Heart right ventricle (tissue), 16 donors: ENCODE data around the gene BTBD19. TPM values are rescaled to one million over a fixed set of nuclear protein-coding genes. Genes with fewer than 3 reads are reported as not detected.
"Not testable (repeated sequence)": the region's sequence is repeated elsewhere in the genome, so short reads cannot be mapped to it uniquely, and the experiment has no call there.

ENCODE experiments used
- ATAC-seq, 8 donors: fragments of 200-7000 bp; cut with Tn5 transposase; one replicate each; pipeline ENCODE4 v1.9.1; 2020; ENCODE audit warnings: mild to moderate bottlenecking in 8 of 8, moderate library complexity in 8 of 8, moderate number of reproducible peaks in 1 of 8
- DNase-seq, 2 donors: peaks; one replicate each; pipeline ENCODE4 v3.0.0-alpha.2; 2020
- H3K27ac ChIP-seq, 10 donors: fragments of 200-600 bp; sonication (generic) in 2 of 10; one replicate each; pipeline versions ENCODE4 v1.5.0 to v1.8.0; 2020 to 2022; ENCODE audit warnings: mild to moderate bottlenecking in 3 of 10
- H3K27me3 ChIP-seq, 7 donors: fragments of 200-600 bp; one replicate each; pipeline ENCODE4 v1.8.0; 2021 to 2022; ENCODE audit warnings: mild to moderate bottlenecking in 2 of 7
- H3K36me3 ChIP-seq, 9 donors: fragments of 200-600 bp; sonication (generic) in 1 of 9; one replicate each; pipeline versions ENCODE4 v1.5.0 to v1.8.0; 2020 to 2022; ENCODE audit warnings: mild to moderate bottlenecking in 2 of 9
- H3K4me1 ChIP-seq, 9 donors: fragments of 200-600 bp; sonication (generic) in 1 of 9; one replicate each; pipeline versions ENCODE4 v1.5.0 to v1.8.0; 2020 to 2022; ENCODE audit warnings: mild to moderate bottlenecking in 4 of 9
- H3K4me3 ChIP-seq, 10 donors: fragments of 200-600 bp; sonication (generic) in 2 of 10; one replicate each; pipeline versions ENCODE4 v1.5.0 to v1.8.0; 2020 to 2022; ENCODE audit warnings: mild to moderate bottlenecking in 7 of 10, moderate library complexity in 2 of 10
- H3K9me3 ChIP-seq, 11 donors: fragments of 200-600 bp in 10 of 11; sonication (generic) in 2 of 11; one replicate each; pipeline versions ENCODE4 v1.5.0 to v1.8.0; 2013 to 2022; ENCODE audit warnings: mild to moderate bottlenecking in 2 of 11, control low read depth in 1 of 11, moderate library complexity in 1 of 11
- WGBS, 2 donors: extraction: QIAGEN DNeasy Blood & Tissue Kit; methylation state at CpG; one replicate each; pipeline ENCODE4 v1.1.7; 2013; ENCODE audit warnings: inconsistent platforms in 1 of 2; 5-methylcytosine and 5-hydroxymethylcytosine counted together
- intact Hi-C, 10 donors: fragments of 100-400 bp; cut with DNase I; formaldehyde crosslinking; loops; one replicate each; pipeline versions ENCODE4 v1.11.1 to v1.14.2; 2022
- polyA plus RNA-seq, 2 donors: library from polyadenylated mRNA; stranded (reverse); fragments of 200-250 nt; gene quantifications; one replicate each; pipeline ENCODE4 v1.2.3, GENCODE V29; 2013
- total RNA-seq, 10 donors: library from RNA; stranded (reverse); fragmentation: NEBNext Ultra II Directional in 3 of 10; extraction: Animal tissue kit (Norgen Biotek cat#: 25700) in 3 of 10; gene quantifications; one replicate each; pipeline versions ENCODE4 v1.2.1 to v1.2.4, GENCODE V29; 2021 to 2023
- TF ChIP-seq, protein P1 (sequence below), 9 donors: fragments of 200-600 bp; sonication (generic) in 2 of 9; IDR thresholded peaks; one replicate each; pipeline versions ENCODE4 v1.5.0 to v1.8.0; 2021 to 2022; ENCODE audit warnings: antibody characterized with exemption in 9 of 9, mild to moderate bottlenecking in 5 of 9, moderate library complexity in 1 of 9
- donor health status: Arrhythmogenic right ventricular cardiomyopathy.
- donor health status: ischemic (EF 13 %, LVEDD 7.1; RV severe dilation, severe dysfunction).
- donor health status: healthy with polysubstance abuse.
- donor health status: DM: no; HTN: yes; CAD: no.
- donor health status: DM: no; HTN: no; CAD: no.
- donor health status: ischemic (EF 25% LVEDD 6.9; RV normal size, moderate dysfunction).
- donor health status: ischemic (EF 25% LVEDD 5.7; RV mildly dilated, moderate dysfunction).
- donor health status: healthy.
- donor health status: DM: yes; HTN: yes; CAD: no.
- donor health status: Ischemic cardiomyopathy.
- donor health status: ischemic (EF 35%, LVEDD 5.7; RV mildly dilated, moderate dysfunction).
- donor health status: nonischemic (EF 11% LVEDD 7.7; RV severe dilation, severe dysfunction).
- donor health status: DM: yes; HTN: yes; CAD: no.
- donor health status: PGD.
- donor health status: ischemic (EF 29% LVEDD 5.4; RV normal size, mild dysfunction).
- donor health status: nonischemic (EF 23%, LVEDD 6.1; RV moderate dilation, normal function).

BTBD19 gene
- total and polyA plus RNA-seq, 12 donors, result 1.8 to 12.5 (median 3.2) TPM

DNA sequence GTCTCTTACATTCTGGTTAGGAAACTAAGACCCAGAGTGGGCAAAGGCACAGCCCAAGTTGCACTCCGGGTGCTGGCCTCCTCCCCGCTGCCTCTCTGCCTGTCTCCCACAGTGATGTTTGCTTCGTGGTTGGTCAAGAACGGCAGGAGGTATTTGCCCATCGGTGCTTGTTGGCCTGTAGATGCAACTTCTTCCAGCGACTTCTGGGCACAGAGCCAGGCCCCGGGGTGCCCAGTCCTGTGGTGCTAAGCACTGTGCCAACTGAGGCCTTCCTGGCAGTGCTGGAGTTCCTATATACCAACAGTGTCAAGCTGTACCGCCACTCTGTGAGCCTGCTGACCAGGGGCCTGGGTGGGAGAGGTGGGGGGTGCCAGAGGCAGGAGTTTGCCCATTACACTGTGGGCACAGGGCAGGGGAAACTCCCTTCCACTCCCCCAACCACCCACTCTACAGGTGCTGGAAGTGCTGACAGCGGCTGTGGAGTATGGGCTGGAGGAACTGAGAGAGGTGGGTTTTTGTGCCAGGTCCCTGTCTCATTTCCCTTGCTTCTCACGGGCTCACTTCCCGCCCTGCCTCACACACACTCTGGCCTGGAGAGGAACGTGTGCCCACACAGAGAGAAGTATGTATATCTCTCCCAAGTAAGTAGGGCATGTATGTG is 1.9 kb downstream of the BTBD19 start:
- TF ChIP-seq, protein P1, sequence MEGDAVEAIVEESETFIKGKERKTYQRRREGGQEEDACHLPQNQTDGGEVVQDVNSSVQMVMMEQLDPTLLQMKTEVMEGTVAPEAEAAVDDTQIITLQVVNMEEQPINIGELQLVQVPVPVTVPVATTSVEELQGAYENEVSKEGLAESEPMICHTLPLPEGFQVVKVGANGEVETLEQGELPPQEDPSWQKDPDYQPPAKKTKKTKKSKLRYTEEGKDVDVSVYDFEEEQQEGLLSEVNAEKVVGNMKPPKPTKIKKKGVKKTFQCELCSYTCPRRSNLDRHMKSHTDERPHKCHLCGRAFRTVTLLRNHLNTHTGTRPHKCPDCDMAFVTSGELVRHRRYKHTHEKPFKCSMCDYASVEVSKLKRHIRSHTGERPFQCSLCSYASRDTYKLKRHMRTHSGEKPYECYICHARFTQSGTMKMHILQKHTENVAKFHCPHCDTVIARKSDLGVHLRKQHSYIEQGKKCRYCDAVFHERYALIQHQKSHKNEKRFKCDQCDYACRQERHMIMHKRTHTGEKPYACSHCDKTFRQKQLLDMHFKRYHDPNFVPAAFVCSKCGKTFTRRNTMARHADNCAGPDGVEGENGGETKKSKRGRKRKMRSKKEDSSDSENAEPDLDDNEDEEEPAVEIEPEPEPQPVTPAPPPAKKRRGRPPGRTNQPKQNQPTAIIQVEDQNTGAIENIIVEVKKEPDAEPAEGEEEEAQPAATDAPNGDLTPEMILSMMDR (IDR thresholded peaks at IDR 0.05), result no peak
- WGBS, 2 donors, result 54 to 57% methylated on average over 12 of the region's 12 CpGs
- peak in 1 of 2 donors; percentile 64 for DNase-seq
- Histone ChIP-seq H3K4me1 (peaks cover 47 to 94% (median 85%) of the 10 kb centered on the region in 9 donors), H3K36me3 (peaks cover 0 to 34% (median 12%) of the 10 kb centered on the region in 9 donors), H3K27me3 (no peaks in the 10 kb centered on the region), H3K27ac (peak overlapping the region; percentile 92 to 100 (median 99)), H3K4me3 (peak overlapping the region in 5 of 10 donors; percentile 46 to 56 (median 49)), H3K9me3 (no peaks in the 10 kb centered on the region)
- intact Hi-C loops, result no loop called here
- no peak for ATAC-seq

DNA sequence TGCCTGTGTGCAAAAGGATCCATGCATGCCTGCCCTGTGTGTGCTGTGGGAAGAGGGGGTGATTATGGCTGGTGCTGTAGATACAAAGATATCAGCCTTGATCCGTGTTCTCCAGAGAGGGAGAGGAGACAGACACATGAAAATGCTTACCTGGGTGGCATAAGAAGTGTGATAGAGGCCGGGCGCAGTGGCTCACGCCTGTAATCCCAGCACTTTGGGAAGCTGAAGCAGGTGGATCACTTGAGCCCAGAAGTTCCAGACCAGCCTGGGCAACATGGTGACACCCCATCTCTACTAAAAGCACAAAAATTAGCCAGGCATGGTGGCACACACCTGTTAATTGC is 2.4 kb downstream of the BTBD19 start:
- H3K27me3 ChIP-seq, DNase-seq, ATAC-seq, H3K4me3 ChIP-seq, H3K9me3 ChIP-seq, intact Hi-C loops: not testable (repeated sequence)
- H3K36me3 ChIP-seq, result peaks cover 0 to 34% (median 7%) of the 10 kb centered on the region in 9 donors
- WGBS, 2 donors, result 94 to 95% methylated on average over 4 of the region's 4 CpGs
- H3K27ac ChIP-seq, result peak overlapping the region in 9 of 10 donors; percentile 92 to 100 (median 99)
- peaks cover 42 to 89% (median 80%) of the 10 kb centered on the region in 9 donors for H3K4me1 ChIP-seq

GRCh38 chr1:44811234-44811633 is 2.9 kb downstream of the BTBD19 start:
- TF ChIP-seq, protein P1 (IDR thresholded peaks at IDR 0.05), result no peak
- 71 to 84% methylated on average over 8 of the region's 8 CpGs for WGBS, 2 donors
- Histone ChIP-seq H3K36me3 (peaks cover 0 to 33% (median 2%) of the 10 kb centered on the region in 9 donors), H3K27ac (peak overlapping the region in 8 of 10 donors; percentile 22 to 100 (median 99)), H3K9me3 (no peaks in the 10 kb centered on the region), H3K4me1 (peaks cover 37 to 84% (median 75%) of the 10 kb centered on the region in 9 donors), H3K27me3 (no peaks in the 10 kb centered on the region), H3K4me3 (no peak overlapping the region)
- no peak for ATAC-seq
- intact Hi-C loops, result no loop called here
- DNase-seq, result peak in 1 of 2 donors; percentile 6

GRCh38 chr1:44812822-44813543 is 4.7 kb downstream of the BTBD19 start:
- ATAC-seq (peak in 5 of 8 donors; percentile 0 to 49 (median 2)), DNase-seq (peak in 1 of 2 donors; percentile 42)
- Histone ChIP-seq H3K4me3 (peak overlapping the region; percentile 25 to 61 (median 56)), H3K36me3 (peaks cover 0 to 26% (median 0%) of the 10 kb centered on the region in 9 donors), H3K27ac (peak overlapping the region; percentile 68 to 94 (median 84)), H3K4me1 (peaks cover 26 to 67% (median 57%) of the 10 kb centered on the region in 9 donors), H3K9me3 (no peaks in the 10 kb centered on the region), H3K27me3 (no peaks in the 10 kb centered on the region)
- WGBS, 2 donors, result 47 to 56% methylated on average over 46 to 48 of the region's 48 CpGs
- intact Hi-C loops, result no loop called here
- TF ChIP-seq, protein P1 (IDR thresholded peaks at IDR 0.05), result no peak

DNA sequence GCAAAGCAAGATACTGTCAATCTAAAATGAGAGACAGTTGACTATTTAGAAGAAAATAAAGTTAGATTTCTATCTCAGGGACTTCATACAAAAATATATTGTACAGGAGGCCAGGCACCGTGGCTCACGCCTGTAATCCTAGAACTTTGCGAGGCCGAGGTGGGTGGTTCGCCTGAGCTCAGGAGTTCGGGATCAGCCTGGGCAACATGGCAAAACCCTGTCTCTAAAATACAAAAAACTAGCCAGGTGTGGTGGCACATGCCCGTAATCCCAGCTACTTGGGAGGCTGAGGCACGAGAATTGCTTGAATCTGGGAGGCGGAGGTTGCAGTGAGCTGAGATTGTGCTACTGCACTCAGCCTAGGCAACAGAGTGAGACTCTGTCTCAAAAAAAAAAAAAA is 7.6 kb downstream of the BTBD19 start:
- intact Hi-C loops, DNase-seq, H3K9me3 ChIP-seq, H3K4me3 ChIP-seq, ATAC-seq, H3K27ac ChIP-seq, H3K27me3 ChIP-seq: not testable (repeated sequence)
- H3K36me3 ChIP-seq, result peaks cover 0 to 26% (median 0%) of the 10 kb centered on the region in 9 donors
- WGBS, 2 donors, result 89 to 90% methylated on average over 9 of the region's 9 CpGs
- H3K4me1 ChIP-seq, result peaks cover 6 to 58% (median 37%) of the 10 kb centered on the region in 9 donors
